GM23248 (cell line): Measurements from ENCODE around the gene SEMA6D. TPM values are rescaled to one million over a fixed set of nuclear protein-coding genes. Genes with fewer than 3 reads are reported as not detected.

ENCODE experiments used
- DNase-seq: peaks from one replicate; pipeline ENCODE4 v3.0.0-alpha.2; 2015
- H2AFZ ChIP-seq: fragments of 200-600 bp; sonication (generic); 2 replicates; pipeline ENCODE4 v1.6.1; 2016; ENCODE audit warnings: antibody characterized with exemption
- H3F3A ChIP-seq: fragments of 200-600 bp; sonication (generic); 2 replicates; pipeline ENCODE4 v1.6.1; 2016; ENCODE audit warnings: mild to moderate bottlenecking, antibody characterized with exemption, mixed run types; ENCODE audit not compliant: insufficient read depth
- H3K27ac ChIP-seq: fragments of 200-600 bp; sonication (generic); 2 replicates; pipeline ENCODE4 v1.5.1; 2016; ENCODE audit warnings: mild to moderate bottlenecking
- H3K27me3 ChIP-seq: fragments of 200-600 bp; sonication (generic); replicated peaks from 2 replicates; pipeline ENCODE4 v1.6.1; 2016; ENCODE audit warnings: mild to moderate bottlenecking; ENCODE audit not compliant: insufficient read depth
- H3K36me3 ChIP-seq: fragments of 200-600 bp; sonication (generic); 2 replicates; pipeline ENCODE4 v1.6.1; 2016; ENCODE audit warnings: low read depth, mild to moderate bottlenecking
- H3K4me1 ChIP-seq: fragments of 200-600 bp; sonication (generic); 2 replicates; pipeline ENCODE4 v1.6.1; 2016; ENCODE audit warnings: mild to moderate bottlenecking; ENCODE audit not compliant: insufficient read depth
- H3K4me2 ChIP-seq: fragments of 200-600 bp; sonication (generic); one replicate; pipeline ENCODE4 v1.6.1; 2016; ENCODE audit warnings: mild to moderate bottlenecking; ENCODE audit not compliant: unreplicated experiment
- H3K4me3 ChIP-seq: fragments of 200-600 bp; sonication (generic); 2 replicates; pipeline ENCODE4 v1.5.1; 2016; ENCODE audit warnings: mild to moderate bottlenecking
- H3K79me2 ChIP-seq: fragments of 200-600 bp; sonication (generic); 2 replicates; pipeline ENCODE4 v1.6.1; 2016; ENCODE audit warnings: mild to moderate bottlenecking; ENCODE audit not compliant: insufficient read depth
- H3K9ac ChIP-seq: fragments of 200-600 bp; sonication (generic); 2 replicates; pipeline ENCODE4 v1.6.1; 2016; ENCODE audit warnings: mild to moderate bottlenecking
- H3K9me2 ChIP-seq: fragments of 200-600 bp; sonication (generic); 2 replicates; pipeline ENCODE4 v1.6.1; 2016; ENCODE audit warnings: mixed run types, mild to moderate bottlenecking, moderate library complexity; ENCODE audit not compliant: insufficient read depth
- H3K9me3 ChIP-seq: fragments of 200-600 bp; sonication (generic); one replicate; pipeline ENCODE4 v1.6.1; 2017; ENCODE audit warnings: low read depth
- H4K20me1 ChIP-seq: fragments of 200-600 bp; sonication (generic); 2 replicates; pipeline ENCODE4 v1.6.0; 2016; ENCODE audit not compliant: insufficient read depth
- EZH2 ChIP-seq: fragments of 200-600 bp; sonication (generic); IDR thresholded peaks from 2 replicates; pipeline ENCODE4 v1.6.1; 2018; ENCODE audit warnings: antibody characterized with exemption, mild to moderate bottlenecking; ENCODE audit not compliant: insufficient read depth, poor library complexity, severe bottlenecking
- EZH2phosphoT487 ChIP-seq: fragments of 200-600 bp; sonication (generic); IDR thresholded peaks from 2 replicates; pipeline ENCODE4 v1.6.1; 2018; ENCODE audit warnings: antibody characterized with exemption, moderate library complexity, mild to moderate bottlenecking, low read depth; ENCODE audit not compliant: insufficient read depth
- WGBS, 2 experiments: methylation state at CpG; one replicate each; pipeline ENCODE4 v1.1.6; 2015 to 2017; ENCODE audit warnings: low lambda C conversion rate in 2 of 2, low coverage in 1 of 2; ENCODE audit errors: missing lambda C conversion rate in 2 of 2; 5-methylcytosine and 5-hydroxymethylcytosine counted together
- in situ Hi-C: fragments of 300-500 bp; cut with MboI; formaldehyde crosslinking; loops from 2 replicates; pipeline ENCODE4 v1.15.0; 2020
- polyA plus RNA-seq: library from polyadenylated mRNA; unstranded; fragments of >200 nt; fragmentation: Nextera tagmentation; extraction: Ambion mirVana; gene quantifications from 2 replicates; pipeline ENCODE4 v1.2.1, GENCODE V29; 2016
- total RNA-seq: library from RNA; depleted of rRNA; stranded (reverse); fragments of >200 nt; shearing (Covaris generic); gene quantifications from 2 replicates; pipeline ENCODE4 v1.2.3, GENCODE V29; 2014

SEMA6D gene
- total and polyA plus RNA-seq, 2 experiments from 2014 or later, result 0.86 to 1.4 TPM

- H3F3A ChIP-seq, result no peaks in the 10 kb centered on the region
- no peak for DNase-seq
- no peaks in the 10 kb centered on the region for H3K27me3 ChIP-seq
- H3K4me3 ChIP-seq, result no peak overlapping the region
- peaks cover 5% of the 10 kb centered on the region; the same call in 1 of the 2 replicates for H3K4me1 ChIP-seq
- no peaks in the 10 kb centered on the region for H3K79me2 ChIP-seq
- no peaks in the 10 kb centered on the region for H4K20me1 ChIP-seq
- H3K9ac ChIP-seq, result no peak overlapping the region
- no peaks in the 10 kb centered on the region for H3K36me3 ChIP-seq
- 85 to 90% methylated on average over 5 of the region's 5 CpGs for WGBS, 2 experiments
- H3K27ac ChIP-seq, result no peak overlapping the region
- in situ Hi-C loops, result loop anchor here (25.0 kb wide), 1 partner anchor 545 kb away; no protein-coding TSS in a partner anchor
- no peaks in the 10 kb centered on the region for H3K9me3 ChIP-seq
- no peaks in the 10 kb centered on the region for H3K9me2 ChIP-seq
- TF ChIP-seq EZH2phosphoT487, result no peak
- TF ChIP-seq EZH2, result no peak
- H3K4me2 ChIP-seq, result no peak overlapping the region
- H2AFZ ChIP-seq, result no peak overlapping the region
Observed at GRCh38 chr15:47742334-47742733, 25.0 kb downstream of the SEMA6D start.

- 89 to 91% methylated on average over 2 of the region's 2 CpGs for whole genome bisulfite sequencing, 2 experiments
- DNase-seq, result no peak
- no peak overlapping the region for H2AFZ ChIP-seq
- H3K36me3 ChIP-seq, result no peaks in the 10 kb centered on the region
- no peaks in the 10 kb centered on the region for H3K79me2 ChIP-seq
- TF ChIP-seq EZH2 (no peak), EZH2phosphoT487 (no peak)
- H3K4me1 ChIP-seq, result peaks cover under 1% of the 10 kb centered on the region; the same call in 1 of the 2 replicates
- H3F3A ChIP-seq, result no peaks in the 10 kb centered on the region
- no peak overlapping the region for H3K4me2 ChIP-seq
- no peak overlapping the region for H3K27ac ChIP-seq
- no peaks in the 10 kb centered on the region for H3K27me3 ChIP-seq
- no peaks in the 10 kb centered on the region for H4K20me1 ChIP-seq
- H3K4me3 ChIP-seq, result no peak overlapping the region
- no peaks in the 10 kb centered on the region for H3K9me3 ChIP-seq
- no peak overlapping the region for H3K9ac ChIP-seq
- no peaks in the 10 kb centered on the region for H3K9me2 ChIP-seq
- in situ Hi-C loops, result loop anchor here (25.0 kb wide), 1 partner anchor 545 kb away; no protein-coding TSS in a partner anchor
Observed at GRCh38 chr15:47742742-47743141, 25.4 kb downstream of the SEMA6D start.

DNA sequence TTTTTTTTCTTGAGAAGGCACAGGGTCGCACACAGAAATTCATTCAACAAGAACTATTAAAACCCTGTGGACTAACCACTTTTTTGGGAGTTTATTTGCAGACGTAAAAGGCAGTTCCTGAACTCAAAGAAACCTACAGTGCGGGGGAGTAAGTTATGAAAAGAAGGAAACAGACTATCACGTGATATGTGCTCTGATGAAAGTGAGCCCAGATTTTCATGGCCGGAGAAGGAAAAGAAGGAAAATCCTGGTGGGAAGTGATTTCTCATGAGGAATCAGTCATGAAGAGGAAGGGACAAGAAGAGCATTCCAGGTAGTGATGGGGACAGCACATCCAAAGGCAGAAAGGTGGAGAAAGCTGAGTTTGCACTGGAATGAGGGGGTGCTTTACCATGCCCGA is 26.1 kb downstream of the SEMA6D start:
- TF ChIP-seq EZH2, result no peak
- no peak for TF ChIP-seq EZH2phosphoT487
- no peak for DNase-seq
- no peak overlapping the region for H3K27ac ChIP-seq
- H3K4me2 ChIP-seq, result no peak overlapping the region
- no peaks in the 10 kb centered on the region for H3F3A ChIP-seq
- H3K9me3 ChIP-seq, result no peaks in the 10 kb centered on the region
- H3K9me2 ChIP-seq, result no peaks in the 10 kb centered on the region
- no peak overlapping the region for H2AFZ ChIP-seq
- in situ Hi-C loops, result loop anchor here (25.0 kb wide), 1 partner anchor 544 kb away; no protein-coding TSS in a partner anchor
- no peaks in the 10 kb centered on the region for H3K4me1 ChIP-seq
- no peaks in the 10 kb centered on the region for H3K27me3 ChIP-seq
- WGBS, 2 experiments, result 77 to 80% methylated on average over 6 of the region's 6 CpGs
- H3K9ac ChIP-seq, result no peak overlapping the region
- H3K36me3 ChIP-seq, result no peaks in the 10 kb centered on the region
- no peak overlapping the region for H3K4me3 ChIP-seq
- H3K79me2 ChIP-seq, result no peaks in the 10 kb centered on the region
- no peaks in the 10 kb centered on the region for H4K20me1 ChIP-seq

DNA sequence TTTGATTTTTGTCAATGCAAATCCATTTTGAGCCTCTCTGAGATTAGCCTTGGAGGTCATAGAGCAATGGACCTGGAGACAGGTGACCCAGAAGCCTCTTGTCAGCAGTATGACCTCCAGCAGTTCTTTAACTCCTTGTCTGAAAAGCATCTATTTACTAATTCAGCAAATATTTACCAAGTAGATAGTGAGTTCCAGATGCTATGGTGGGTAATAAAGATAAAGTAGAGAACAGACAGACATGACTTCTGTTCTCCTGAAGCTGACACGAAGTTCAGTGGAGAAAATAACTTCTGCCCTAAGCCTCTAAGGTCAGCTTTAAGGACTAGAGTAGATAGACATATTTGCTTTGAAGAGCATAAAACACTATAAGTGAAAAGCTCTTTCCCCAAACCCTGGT is 26.6 kb downstream of the SEMA6D start:
- 14 to 17% methylated on average over 1 of the region's 1 CpG for WGBS, 2 experiments
- Histone ChIP-seq H3F3A (no peaks in the 10 kb centered on the region), H3K4me1 (no peaks in the 10 kb centered on the region), H3K9me2 (no peaks in the 10 kb centered on the region), H3K4me2 (no peak overlapping the region), H3K4me3 (no peak overlapping the region), H4K20me1 (no peaks in the 10 kb centered on the region), H3K27ac (no peak overlapping the region), H3K79me2 (no peaks in the 10 kb centered on the region), H3K9me3 (no peaks in the 10 kb centered on the region), H2AFZ (no peak overlapping the region), H3K27me3 (no peaks in the 10 kb centered on the region), H3K9ac (no peak overlapping the region), H3K36me3 (no peaks in the 10 kb centered on the region)
- in situ Hi-C loops, result loop anchor here (25.0 kb wide), 1 partner anchor 543 kb away; no protein-coding TSS in a partner anchor
- TF ChIP-seq EZH2phosphoT487, result no peak
- TF ChIP-seq EZH2, result no peak
- no peak for DNase-seq
